GM13976 (cell line): ENCODE results near the gene PPP1R14C.
"Not testable (repeated sequence)": the region's sequence is repeated elsewhere in the genome, so short reads cannot be mapped to it uniquely, and the experiment has no call there.

Experiments used
- DNase-seq: peaks from one replicate; pipeline ENCODE4 v3.0.0; 2012; ENCODE audit warnings: low spot score
- in situ Hi-C: fragments of 300-500 bp; cut with MboI; formaldehyde crosslinking; loops from one replicate; pipeline ENCODE4 v1.12.0; 2022; ENCODE audit warnings: low sequenced_read_pairs, mixed read lengths, inconsistent platforms; ENCODE audit not compliant: unreplicated experiment
- TF ChIP-seq, protein P1 (sequence below): IDR thresholded peaks from 2 replicates; pipeline ENCODE4 v1.5.1; 2012; ENCODE audit warnings: borderline replicate concordance, mild to moderate bottlenecking; ENCODE audit not compliant: insufficient read depth; ENCODE audit errors: extremely low read depth, missing control alignments, control extremely low read depth

PPP1R14C gene

DNA sequence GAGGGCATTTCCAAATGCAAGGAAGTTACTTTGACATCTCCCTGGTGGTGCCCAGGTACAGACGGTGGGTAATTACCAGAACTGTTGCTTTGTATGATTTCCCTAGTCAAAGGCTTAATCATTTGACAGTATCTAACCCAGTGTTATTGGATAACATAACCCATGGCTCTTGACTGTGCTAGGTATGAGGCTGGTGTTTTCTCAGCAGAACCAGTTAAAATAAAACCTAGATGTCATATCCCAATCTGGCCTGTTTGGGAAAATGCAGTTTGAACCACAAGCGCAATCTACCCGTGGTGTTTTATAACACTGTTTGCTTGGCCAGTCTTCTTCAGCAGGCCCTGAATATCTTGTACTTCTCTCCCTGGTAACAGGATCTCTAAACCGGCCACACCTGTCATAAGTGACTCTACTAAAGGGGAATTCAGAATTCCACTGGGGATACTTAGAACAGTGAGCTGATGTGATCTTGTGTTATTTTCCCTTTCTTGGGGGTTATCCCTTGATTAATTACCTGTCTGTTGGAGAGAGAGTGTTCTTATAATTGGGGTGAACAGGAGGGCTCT lies 32.8 kb downstream of the PPP1R14C start:
- in situ Hi-C loops, result no loop called here
- TF ChIP-seq, protein P1, sequence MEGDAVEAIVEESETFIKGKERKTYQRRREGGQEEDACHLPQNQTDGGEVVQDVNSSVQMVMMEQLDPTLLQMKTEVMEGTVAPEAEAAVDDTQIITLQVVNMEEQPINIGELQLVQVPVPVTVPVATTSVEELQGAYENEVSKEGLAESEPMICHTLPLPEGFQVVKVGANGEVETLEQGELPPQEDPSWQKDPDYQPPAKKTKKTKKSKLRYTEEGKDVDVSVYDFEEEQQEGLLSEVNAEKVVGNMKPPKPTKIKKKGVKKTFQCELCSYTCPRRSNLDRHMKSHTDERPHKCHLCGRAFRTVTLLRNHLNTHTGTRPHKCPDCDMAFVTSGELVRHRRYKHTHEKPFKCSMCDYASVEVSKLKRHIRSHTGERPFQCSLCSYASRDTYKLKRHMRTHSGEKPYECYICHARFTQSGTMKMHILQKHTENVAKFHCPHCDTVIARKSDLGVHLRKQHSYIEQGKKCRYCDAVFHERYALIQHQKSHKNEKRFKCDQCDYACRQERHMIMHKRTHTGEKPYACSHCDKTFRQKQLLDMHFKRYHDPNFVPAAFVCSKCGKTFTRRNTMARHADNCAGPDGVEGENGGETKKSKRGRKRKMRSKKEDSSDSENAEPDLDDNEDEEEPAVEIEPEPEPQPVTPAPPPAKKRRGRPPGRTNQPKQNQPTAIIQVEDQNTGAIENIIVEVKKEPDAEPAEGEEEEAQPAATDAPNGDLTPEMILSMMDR, result no peak
- DNase-seq, result no peak

DNA sequence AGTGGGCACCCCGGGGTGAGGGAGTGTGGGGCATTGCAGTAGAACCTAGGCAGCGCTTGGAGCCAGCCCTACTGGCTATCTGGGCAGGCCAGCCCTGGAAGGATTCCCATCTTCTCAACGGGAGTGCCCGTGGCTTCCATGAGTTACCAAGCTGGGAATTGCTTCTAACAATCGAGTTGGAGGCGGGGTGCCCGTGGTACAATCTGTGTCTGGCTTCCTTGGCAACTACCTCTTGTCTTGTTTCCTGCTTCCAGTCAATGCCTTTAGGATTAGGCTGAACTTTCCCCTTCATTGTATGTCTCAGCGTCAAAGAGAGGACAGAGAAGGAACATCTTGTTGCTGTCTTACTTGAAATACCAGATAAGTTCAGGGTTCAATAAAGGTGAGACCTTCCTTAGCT lies 33.3 kb downstream of the PPP1R14C start:
- TF ChIP-seq, protein P1, result no peak
- in situ Hi-C loops, result no loop called here
- DNase-seq, result no peak

DNA sequence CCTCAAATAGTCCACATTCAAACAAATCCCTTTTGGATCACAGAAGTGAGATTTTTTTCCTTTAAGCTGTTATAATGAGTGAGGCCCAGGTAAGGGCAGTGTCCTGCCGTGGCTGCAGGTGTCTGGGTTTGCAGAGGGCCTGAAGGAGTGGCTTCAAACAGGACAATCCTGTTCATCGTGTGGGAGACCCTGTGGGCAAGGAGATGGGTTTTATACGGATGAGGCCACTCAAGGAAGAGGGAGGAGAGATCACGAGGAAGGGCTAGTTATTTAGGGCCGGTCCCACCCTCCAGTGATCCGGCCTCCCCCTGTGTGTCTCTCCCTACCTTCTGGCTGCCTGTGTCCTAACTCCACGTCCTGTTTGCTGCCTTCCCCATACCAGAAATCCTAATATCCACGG lies 33.8 kb downstream of the PPP1R14C start:
- in situ Hi-C loops, result no loop called here
- DNase-seq, result no peak
- TF ChIP-seq, protein P1, result no peak

DNA sequence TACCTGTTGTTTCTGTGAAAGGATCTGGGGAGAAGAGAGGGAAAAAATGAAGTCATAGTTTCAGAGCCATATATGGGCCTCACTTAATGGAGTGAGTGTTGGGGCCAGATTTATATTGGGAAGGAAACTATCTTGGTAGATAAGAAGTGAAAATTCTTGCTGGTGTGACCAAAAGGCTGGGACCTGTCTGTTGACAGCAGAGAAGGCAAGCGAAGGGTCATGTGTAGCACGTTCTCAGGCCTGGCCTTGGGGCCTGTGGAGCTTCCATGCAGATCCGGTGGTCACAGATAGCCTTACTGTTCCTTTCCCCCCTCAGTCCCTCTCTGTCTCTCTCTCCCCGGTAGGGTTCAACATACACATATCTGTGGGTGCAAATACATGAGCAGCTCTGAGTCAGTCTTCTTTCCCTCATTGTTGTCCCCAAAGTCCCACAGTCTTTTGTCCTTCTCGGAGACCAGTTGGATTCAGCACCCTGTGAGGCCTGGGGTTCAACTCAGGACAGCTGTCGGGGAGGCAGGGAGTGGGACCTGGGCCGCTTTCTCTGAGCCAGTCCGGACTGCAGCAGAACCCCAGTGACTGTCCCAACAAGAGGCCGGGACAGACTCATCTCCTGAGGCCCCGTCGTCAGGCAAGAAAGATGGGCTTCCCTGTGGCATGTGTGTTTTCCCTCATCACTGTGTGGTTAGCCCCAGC lies 34.6 kb downstream of the PPP1R14C start:
- TF ChIP-seq, protein P1, result no peak
- DNase-seq, result no peak
- in situ Hi-C loops, result no loop called here

DNA sequence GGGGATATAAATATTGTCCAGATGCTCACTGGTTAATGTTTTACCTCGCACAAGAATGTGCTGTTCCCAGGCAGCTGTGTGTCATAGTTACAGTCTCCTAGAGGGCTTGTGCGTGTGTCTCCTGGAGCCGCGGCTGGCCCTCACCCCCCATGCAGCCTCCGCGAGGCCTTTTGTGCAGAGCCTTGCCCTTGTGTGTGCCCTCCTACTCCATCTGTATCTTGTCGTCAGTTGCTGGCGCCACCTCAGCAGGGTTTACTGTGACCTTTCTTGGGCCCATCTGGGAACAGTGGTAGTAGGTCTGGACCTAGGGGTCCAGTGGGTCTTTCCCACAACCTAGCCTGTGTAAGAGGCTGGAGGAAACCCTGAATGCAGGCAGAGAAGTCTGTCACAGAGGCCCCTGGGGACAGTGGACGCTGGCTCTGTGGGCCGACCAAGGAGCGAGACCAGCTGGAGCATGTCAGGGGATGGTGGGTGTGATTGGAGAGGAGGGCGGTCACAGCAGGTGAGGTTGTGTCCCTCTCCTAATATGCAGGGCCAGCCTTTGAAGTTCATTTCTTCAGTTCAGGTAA lies 35.2 kb downstream of the PPP1R14C start:
- in situ Hi-C loops, result no loop called here
- no peak for DNase-seq
- TF ChIP-seq, protein P1, result no peak

DNA sequence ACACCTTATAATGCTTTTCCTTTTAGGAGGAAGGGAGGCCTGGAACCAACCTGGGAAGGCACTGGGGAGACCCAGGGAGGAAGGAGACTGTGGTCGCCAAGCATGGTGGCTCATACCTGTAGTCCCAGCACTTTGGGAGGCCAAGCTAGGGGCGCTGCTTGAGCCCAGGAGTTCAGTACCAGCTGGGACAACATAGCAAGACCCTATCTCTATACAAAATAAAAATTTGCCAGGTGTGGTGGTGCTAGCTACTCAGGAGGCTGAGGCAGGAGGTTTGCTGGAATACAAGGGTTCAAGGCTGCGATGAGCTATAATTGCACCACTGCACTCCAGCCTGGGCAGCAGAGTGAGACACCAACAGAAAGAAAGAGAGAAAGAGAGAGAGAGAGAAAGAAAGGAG lies 36.2 kb downstream of the PPP1R14C start:
- DNase-seq, result no peak
- in situ Hi-C loops, result no loop called here
- TF ChIP-seq, protein P1, result no peak

DNA sequence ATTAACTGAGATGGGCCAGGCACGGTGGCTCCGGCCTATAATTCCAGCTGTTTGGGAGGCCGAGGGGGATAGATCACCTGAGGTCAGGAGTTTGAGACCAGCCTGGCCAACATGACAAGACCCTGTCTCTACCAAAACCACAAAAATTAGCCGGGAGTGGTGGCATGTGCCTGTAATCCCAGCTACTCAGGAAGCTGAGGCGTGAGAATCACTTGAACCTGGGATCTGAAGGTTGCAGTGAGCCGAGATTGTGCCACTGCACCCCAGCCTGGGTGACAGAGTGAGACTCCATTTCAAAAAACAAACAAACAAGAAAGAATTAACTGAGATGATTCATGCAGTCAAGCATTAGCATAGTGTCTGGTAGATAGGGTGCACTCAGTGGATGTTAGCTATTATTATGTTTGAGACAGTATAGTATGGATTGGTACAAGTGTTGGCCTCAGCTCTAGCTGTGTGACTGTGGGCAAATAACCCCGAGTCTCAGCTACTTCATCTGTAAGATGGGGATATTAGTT lies 37.1 kb downstream of the PPP1R14C start:
- DNase-seq, in situ Hi-C loops: not testable (repeated sequence)
